SH-SY5Y (cell line): ENCODE data around the gene DRD2.

Experiments
- GATA2 ChIP-seq: IDR thresholded peaks from 2 replicates; pipeline ENCODE4 v1.6.1; 2011; ENCODE audit warnings: mild to moderate bottlenecking, low read depth, low read length
- GATA3 ChIP-seq: IDR thresholded peaks from 2 replicates; pipeline ENCODE4 v1.6.1; 2011; ENCODE audit warnings: low read depth, mild to moderate bottlenecking, low read length, moderate library complexity

DRD2 gene

DNA sequence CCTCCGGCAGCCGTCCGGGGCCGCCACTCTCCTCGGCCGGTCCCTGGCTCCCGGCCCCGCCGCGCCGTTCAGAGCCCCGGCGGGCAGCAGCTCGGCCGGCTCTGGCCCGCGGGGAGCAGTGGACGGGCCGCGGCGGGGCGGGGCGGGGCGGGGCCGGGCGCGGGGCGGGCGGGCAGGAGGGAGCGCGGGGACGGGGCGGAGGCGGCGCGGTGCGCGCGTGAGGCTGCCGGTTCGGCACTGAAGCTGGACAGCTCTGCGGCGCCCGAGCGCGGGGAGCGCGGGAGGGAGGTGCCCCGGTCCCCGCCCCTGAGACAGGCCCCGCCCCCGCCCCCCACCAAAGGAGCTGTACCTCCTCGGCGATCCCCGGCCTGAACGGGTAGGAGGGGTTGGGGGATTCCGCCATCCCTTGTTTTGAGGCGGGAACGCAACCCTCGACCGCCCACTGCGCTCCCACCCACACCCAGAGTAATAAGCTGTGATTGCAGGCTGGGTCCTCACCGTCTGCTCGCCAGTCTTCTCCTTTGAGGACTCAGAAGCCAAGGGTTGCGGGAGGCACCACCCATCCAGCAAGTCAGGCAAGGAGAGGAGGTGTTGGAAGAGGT is at the start of gene DRD2:
Gene DRD2 (minus strand): TSS at position 239 of the 602 bp plus-strand sequence. CDS start 50,747 bp downstream, outside the sequence.
- TF ChIP-seq GATA3 (no peak), GATA2 (no peak)

DNA sequence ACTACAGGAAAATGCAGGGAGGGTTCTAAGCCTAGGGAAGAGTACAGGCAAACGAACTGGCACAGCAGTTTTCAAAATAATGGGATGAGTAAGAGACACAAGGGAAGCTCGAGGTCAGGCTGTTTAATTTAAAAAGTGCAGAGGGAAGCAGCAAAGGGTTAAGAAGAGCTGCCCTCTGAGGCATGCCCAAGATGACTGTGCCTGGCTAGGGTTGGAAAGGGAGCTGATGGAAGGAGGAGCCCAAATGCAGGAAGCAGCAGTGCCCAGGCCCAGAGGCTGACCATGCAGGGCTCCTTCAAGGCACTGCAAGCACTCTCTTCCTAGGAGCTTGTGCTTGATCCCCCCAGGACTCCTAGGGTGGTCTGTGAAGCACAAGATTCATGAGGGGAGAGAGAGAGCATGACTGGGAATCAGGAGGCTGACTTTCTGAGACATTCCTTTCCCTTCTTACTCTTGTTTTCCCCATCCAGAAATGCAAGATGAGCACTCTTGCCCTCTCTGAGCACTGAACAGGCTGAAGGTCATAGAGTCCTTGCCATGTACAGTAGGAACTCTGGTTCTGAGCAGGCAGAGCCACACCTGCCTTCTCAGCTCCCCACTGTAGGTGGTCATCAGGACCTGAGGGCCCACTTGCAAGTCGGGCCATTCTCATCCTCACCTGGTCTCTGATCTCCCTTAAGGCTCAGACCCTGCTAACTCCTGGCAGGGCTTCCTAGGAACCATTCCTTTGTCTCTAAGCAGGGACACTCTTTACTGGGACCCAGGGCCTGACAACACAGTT is 46.7 kb upstream of the DRD2 start:
- TF ChIP-seq GATA3 (no peak), GATA2 (no peak)

DNA sequence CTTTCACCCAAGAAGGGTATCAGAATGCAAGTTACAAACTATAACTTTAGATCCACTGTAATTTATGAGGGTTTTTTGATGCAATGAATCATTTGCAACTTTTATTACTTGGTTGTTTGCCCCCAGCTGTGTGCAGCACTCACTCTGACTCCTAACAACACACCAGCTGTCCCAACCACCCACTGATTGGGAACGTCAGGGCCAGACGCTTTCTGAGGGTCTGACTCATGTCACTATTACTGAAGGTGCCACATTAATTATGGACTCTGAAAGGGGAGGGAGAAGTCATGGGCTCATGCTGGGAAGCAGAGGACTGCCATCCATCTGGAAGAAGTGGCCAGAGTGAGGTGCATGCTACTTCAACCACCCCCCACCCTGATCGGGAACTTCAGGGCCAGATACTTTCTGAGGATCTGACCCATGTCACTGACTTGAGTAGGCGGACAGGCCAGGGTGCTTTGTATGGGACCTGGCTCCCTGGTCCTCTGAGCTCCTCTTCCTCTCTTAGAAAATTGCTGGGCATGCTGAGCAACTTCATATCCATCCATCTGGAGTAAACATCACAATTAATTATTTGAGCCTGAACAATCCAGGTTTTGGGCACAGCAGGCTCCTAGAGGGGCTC is 44.9 kb upstream of the DRD2 start:
- TF ChIP-seq GATA3: no peak
- TF ChIP-seq GATA2: no peak

DNA sequence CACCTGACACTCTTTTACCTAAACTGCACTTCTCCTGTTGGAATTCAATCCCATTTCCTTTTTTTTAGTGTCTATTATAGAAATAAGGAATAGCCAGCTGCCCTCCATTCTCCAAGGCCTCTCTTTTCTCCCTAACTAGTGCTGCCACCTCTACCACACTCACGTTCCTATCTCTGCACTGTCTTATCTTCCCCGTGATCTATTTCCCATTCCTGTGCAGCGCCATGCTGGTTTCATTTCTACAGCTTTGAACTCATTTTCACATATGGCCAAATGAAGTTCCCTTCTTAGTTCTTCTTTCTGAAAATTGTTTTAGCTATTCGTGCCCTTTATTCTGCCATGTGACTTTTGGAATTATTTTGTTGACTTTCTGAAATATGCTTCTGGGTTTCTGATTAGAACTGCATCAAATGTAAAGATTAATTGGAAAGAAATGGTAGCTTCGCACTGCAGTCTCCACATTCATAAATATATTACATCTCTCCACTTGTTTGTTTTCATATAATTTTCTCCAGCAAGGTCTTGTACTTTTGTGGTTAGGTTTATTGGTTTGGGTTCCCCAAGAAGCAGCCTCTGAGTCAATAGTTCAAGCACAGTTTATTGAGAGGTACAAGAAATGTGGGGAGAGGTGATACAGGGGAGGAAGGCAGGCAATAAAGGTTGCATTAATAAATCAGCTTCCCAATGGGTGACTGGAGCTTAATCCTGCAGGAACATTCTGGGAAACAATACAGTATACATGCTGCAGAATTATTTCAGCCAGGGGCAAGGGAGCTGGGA is 43.7 kb upstream of the DRD2 start:
- TF ChIP-seq GATA3: no peak
- peak; percentile 48; the same call in 1 of the 2 replicates for TF ChIP-seq GATA2

DNA sequence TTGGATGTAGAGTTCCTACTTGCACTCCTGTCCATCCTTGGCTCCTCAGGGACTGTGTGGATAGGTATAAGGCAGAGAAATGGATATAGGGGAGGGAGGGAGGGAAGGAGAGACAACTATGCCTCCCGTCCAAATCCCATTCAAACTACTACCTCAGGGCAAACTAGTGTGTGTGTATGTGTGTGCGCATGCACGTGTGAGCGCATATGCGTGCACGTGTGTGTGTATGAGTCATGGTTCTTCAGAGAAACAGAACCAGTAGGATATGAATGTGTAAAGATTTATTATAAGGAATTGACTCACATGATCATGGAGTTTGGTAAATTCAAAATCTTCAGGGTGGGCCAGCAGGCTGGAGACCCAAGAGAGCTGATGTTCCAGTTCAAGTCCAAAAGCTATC is 42.2 kb upstream of the DRD2 start:
- TF ChIP-seq GATA2 (no peak), GATA3 (no peak)

DNA sequence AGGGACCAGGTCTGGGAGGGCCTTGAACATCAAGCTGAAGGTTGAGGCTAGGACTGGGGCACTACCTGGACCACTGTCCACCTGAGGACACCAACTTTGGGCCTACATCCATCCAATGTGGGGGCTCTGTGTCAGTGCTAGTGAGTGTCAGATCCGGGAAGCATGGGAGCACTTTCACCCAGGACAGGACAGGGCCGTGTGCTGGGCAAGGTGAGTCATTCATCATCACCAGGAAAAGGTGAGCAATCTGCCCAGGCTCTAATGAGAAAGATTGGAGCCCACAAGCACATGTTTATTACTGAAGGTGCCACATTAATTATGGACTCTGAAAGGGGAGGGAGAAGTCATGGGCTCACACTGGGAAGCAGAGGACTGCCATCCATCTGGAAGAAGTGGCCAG is 39.7 kb upstream of the DRD2 start:
- no peak for TF ChIP-seq GATA2
- TF ChIP-seq GATA3: no peak

DNA sequence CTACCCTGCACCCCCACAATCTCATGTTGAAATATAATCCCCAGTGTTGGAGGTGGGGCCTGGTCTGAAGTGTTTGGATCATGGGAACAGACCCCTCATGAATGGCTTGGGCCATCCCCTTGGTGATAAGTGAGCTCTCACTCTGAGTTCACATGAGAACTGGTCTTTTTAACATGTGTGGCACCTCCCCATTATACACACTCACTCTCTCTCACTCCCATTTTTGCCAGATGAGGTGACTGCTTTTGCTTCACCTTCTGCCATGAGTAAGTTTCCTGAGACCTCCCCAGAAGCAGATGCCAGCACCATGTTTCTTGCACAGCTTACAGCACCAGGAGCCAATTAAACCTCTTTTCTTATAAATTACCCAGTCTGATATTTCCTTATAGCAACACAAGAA is 32.1 kb upstream of the DRD2 start:
- no peak for TF ChIP-seq GATA3

DNA sequence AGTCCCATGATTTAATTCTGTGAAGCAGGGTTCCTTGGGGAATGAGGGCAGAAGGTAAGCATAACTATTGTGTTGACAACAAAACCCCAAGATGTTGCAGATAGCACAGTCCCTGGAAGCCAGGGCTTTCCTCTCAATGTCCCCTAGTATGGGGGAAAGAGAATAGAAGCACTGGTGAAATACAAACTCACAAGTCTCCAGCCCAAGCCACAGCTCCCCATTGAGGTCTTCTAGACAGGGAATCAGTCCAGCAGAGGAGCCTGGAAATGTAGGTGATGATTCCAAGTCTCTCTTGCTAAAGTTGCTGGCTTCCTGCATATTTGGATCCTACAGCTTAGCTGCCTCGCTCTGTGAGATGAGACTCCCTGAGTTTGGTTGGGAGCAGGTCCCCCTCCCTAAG is 31.7 kb upstream of the DRD2 start:
- TF ChIP-seq GATA3: no peak
- no peak for TF ChIP-seq GATA2

DNA sequence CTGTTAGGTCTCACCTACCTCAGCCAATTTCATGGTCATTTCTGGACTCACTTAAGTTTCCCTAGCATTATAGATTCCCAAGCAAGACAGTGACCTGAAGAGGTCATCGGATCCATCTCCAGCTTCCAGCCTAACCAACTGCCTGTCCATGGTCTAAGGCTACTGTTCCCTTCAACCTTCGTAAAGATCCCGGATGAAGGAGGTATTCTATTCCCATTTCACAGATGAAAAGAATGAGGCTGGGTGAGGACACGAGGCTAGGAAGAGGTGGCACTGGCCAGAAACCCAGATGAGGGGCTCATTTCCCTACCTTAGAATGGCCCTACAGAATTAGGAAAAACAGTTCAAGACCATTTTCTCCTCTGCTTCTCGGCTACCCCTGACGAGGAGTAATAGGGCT is 31.3 kb upstream of the DRD2 start:
- TF ChIP-seq GATA2 (no peak), GATA3 (no peak)

DNA sequence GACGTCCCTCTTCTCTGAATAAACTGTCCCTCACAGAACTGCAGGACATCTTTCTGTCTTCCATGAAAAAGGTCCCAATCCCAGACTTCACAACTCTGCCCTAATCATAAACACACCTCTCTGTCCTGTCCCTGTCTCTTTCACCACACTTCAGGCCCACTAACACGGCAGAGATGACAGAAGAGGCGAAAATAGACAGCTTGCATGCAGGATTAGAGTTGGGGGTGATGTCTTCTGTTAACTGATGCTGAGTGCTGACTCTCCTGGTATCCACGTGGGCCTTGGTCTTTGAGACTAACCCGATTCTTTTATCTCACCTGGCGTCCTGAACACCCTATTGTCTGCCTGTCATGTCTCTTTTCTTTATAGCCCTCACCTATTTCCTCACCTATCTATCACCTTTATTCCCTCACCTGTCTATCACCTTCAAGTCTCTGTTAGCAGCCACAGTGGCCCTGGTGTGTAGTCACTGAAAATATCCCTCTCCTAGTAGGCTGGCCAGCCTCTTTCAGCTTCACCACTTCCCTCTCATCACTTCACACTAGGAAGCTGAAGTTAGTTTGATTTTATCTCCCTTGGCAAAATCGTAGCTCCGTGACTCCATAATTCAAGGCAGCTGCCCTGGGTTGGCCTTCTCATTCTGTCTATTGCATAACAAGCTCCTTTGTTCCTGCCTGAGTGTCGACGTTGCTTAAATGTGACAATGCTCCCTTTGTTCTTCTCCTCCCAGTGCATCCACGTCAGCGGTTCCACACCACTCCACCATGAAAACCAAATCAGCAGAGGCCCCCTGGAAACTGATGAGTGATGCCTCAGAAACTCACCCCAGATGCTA is 30.6 kb upstream of the DRD2 start:
- TF ChIP-seq GATA3 (no peak), GATA2 (peak; percentile 55; the same call in 1 of the 2 replicates)

DNA sequence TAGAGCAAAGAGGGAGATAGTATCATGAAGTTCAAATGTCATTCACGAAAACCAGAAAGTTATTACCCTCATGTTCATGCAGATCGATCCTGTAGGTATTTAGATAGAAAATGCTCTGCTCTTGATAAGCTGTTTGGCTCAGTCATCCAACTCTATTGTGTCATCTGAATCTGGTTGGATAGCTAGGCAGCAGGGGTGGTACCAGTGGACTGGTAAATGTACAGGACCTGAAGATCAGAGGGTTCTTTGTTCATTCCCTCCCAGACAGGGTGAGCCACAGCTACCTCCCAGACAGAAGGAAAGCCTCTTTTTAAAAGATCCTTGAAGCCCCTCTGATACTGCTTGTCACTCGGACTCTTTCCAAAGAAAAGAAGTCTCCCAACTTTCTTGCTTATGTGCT is 29.8 kb upstream of the DRD2 start:
- TF ChIP-seq GATA2: no peak
- TF ChIP-seq GATA3: no peak

DNA sequence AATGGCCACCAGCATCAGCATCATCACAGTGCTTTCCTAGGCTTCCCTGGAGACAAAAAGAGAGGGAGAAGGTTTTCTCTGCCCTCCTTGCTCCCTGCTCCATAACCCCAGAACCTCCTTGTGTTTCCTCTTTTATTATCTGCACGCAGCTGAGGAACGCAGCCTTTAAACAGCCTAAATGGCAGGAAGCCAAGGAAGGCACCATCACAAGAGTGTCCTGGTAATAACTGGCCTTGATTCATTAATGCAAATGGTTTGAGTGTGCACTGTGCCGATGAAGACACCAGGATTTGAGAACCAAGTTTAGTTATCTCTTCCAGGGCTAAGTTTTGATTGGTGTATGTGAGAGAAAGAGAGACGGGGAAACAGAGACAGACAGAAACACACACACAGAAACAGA is 29.4 kb upstream of the DRD2 start:
- no peak for TF ChIP-seq GATA3
- no peak for TF ChIP-seq GATA2

DNA sequence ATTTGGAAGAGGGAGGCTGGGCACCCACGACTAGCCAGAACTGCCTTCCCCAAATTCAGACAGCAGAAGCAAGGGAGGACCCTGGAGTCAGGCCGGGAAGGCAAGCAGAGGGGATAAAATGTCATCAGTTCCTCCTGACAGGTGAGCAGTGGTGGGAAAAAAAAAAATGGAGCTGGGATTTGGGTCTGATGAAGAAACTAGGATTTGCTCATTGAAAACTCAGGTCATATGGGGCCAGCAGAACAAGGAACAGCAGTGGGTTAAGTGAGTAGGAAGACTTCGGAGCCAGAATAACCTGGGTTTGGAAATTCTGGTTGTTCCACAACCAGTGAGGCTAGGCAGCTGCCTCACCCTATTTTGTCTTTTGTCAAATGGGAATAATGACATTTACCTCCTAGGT is 28.9 kb upstream of the DRD2 start:
- no peak for TF ChIP-seq GATA2
- no peak for TF ChIP-seq GATA3
